HepG2 (cell line): ENCODE data around the gene LRBA. TPM values are rescaled to one million over a fixed set of nuclear protein-coding genes. Genes with fewer than 3 reads are reported as not detected.

Experiments used
- HOMEZ ChIP-seq: IDR thresholded peaks from 2 replicates; pipeline ENCODE4 v1.6.1; 2016; ENCODE audit warnings: low read depth
- KLF16 ChIP-seq, 2 experiments: sonication (generic) in 1 of 2; formaldehyde crosslinking in 1 of 2; IDR thresholded peaks; 2 replicates each; pipeline versions ENCODE4 v1.6.1 to v1.8.0; 2016 to 2023; ENCODE audit warnings: missing genetic modification reagents in 2 of 2, missing compliant biosample characterization in 1 of 2
- RELA ChIP-seq: sonication (generic); formaldehyde crosslinking; IDR thresholded peaks from 2 replicates; pipeline ENCODE4 v1.4.0; 2020; ENCODE audit warnings: missing genetic modification reagents
- THAP9 ChIP-seq: sonication (generic); formaldehyde crosslinking; IDR thresholded peaks from 2 replicates; pipeline ENCODE4; 2020; ENCODE audit warnings: missing genetic modification reagents, mild to moderate bottlenecking, borderline replicate concordance
- ZBTB40 ChIP-seq, 2 experiments: fragments of 450-650 bp in 1 of 2; sonication (generic) in 1 of 2; formaldehyde crosslinking in 1 of 2; IDR thresholded peaks; 2 replicates each; pipeline versions ENCODE4 v1.6.1 to v1.8.0; 2016 to 2022; ENCODE audit warnings: antibody characterized with exemption in 1 of 2, mild to moderate bottlenecking in 1 of 2, missing genetic modification reagents in 1 of 2
- ZNF274 ChIP-seq: sonication (generic); formaldehyde crosslinking; IDR thresholded peaks from 2 replicates; pipeline ENCODE4 v1.5.1; 2020; ENCODE audit warnings: mild to moderate bottlenecking, missing genetic modification reagents
- ZNF773 ChIP-seq: sonication (generic); formaldehyde crosslinking; IDR thresholded peaks from 2 replicates; pipeline ENCODE4 v1.4.0; 2020; ENCODE audit warnings: missing genetic modification reagents, borderline replicate concordance
- ZNF816 ChIP-seq: sonication (generic); formaldehyde crosslinking; IDR thresholded peaks from 2 replicates; pipeline ENCODE4 v1.8.0; 2022; ENCODE audit warnings: missing genetic modification reagents, mild to moderate bottlenecking, borderline replicate concordance
- polyA plus RNA-seq, 8 experiments: library from polyadenylated mRNA; depleted of rRNA in 3 of 8; stranded (reverse) in 7 of 8; unstranded in 1 of 8; fragments of >200 nt; fragmentation: Illumina TruSeq in 4 of 8; extraction: Trizol in 4 of 8; gene quantifications; 2 replicates each; pipeline versions ENCODE4 v1.2.1 to v1.2.3, GENCODE V29; 2011 to 2016; ENCODE audit warnings: low read depth in 4 of 8, missing spikeins in 1 of 8, mixed read lengths in 1 of 8; ENCODE audit not compliant: insufficient read depth in 1 of 8
- total RNA-seq, 5 experiments: library from RNA; depleted of rRNA; stranded (reverse); fragments of >200 nt; fragmentation: Illumina TruSeq; extraction: Trizol; gene quantifications; 2 replicates each; pipeline ENCODE4 v1.2.3, GENCODE V29; 2016; ENCODE audit warnings: low read depth in 1 of 5
- TF ChIP-seq, protein P1 (sequence below): sonication (generic); formaldehyde crosslinking; IDR thresholded peaks from 2 replicates; pipeline ENCODE4 v1.5.0; 2020; ENCODE audit warnings: missing genetic modification reagents, mild to moderate bottlenecking, borderline replicate concordance

Gene LRBA
- total and polyA plus RNA-seq, 2 of the 13 experiments (the other 11 are each of a cell fraction or from before 2014, with no cell fraction given) = 21.0 to 37.2 TPM

DNA sequence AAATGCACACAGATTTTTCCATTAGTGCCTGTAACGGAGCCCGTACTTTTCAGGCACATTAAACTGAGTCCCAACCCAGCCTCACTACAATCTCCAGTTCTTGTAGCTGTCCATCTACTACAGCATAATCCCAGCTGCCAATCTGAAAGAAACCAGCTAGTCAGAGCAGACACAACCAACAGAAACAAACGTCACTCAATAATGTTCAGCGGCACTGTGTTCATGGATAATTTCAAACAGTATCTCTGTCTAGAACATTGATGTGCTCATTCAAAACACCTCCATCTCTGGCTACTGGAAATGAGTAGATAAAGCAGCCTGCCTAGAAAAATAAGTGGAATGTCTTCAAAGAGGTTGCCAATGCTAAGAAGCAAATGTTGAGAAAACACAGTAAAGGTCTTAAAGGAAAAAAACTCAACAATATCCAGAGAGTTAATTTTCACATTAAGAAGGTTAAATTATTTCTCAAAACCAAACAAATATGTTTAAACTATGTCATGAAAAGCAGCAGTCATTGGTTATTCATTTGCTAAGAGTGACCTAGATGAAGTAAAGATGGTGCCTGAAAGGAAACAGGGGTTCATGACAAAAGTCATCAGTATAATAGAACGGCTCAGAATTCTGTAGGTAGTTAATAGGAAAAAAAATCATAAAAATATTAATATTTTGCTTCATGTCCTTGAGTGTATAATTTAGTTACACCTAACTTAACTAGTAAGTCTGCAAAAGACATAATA, 678.2 kb downstream of the LRBA start (continued):
- TF ChIP-seq THAP9 (CRISPR knock-in tag) (no peak), KLF16 (CRISPR knock-in tag; IDR thresholded peaks at IDR 0.05) (no peak), ZNF773 (no peak), RELA (CRISPR knock-in tag) (no peak), ZNF274 (CRISPR knock-in tag) (no peak), ZNF816 (CRISPR knock-in tag) (no peak), ZBTB40 (IDR thresholded peaks at IDR 0.05) (no peak), ZBTB40 (CRISPR knock-in tag; IDR thresholded peaks at IDR 0.05) (no peak), HOMEZ (CRISPR knock-in tag) (no peak)
- TF ChIP-seq, protein P1, sequence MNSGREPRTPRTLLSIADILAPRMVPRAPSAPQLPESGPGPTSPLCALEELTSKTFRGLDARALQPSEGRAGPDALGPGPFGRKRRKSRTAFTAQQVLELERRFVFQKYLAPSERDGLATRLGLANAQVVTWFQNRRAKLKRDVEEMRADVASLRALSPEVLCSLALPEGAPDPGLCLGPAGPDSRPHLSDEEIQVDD (CRISPR knock-in tag) = no peak
